Left ventricle myocardium superior (tissue), 1 donor: ENCODE data around the gene MDFIC2. TPM values are rescaled to one million over a fixed set of nuclear protein-coding genes. Genes with fewer than 3 reads are reported as not detected.
"Not testable (repeated sequence)": the region's sequence is repeated elsewhere in the genome, so short reads cannot be mapped to it uniquely, and the experiment has no call there.

Source experiments
- ATAC-seq: fragments of 200-7000 bp; cut with Tn5 transposase; one replicate; pipeline ENCODE4 v1.9.1; 2020; ENCODE audit warnings: mild to moderate bottlenecking, moderate library complexity
- DNase-seq: peaks from one replicate; pipeline ENCODE4 v3.0.0-alpha.2; 2020
- intact Hi-C: fragments of 100-400 bp; cut with micrococcal nuclease; formaldehyde crosslinking; loops from one replicate; pipeline ENCODE4 v1.11.0; 2022
- total RNA-seq: library from RNA; stranded (reverse); fragmentation: NEBNext Ultra II Directional; extraction: Animal tissue kit (Norgen Biotek cat#: 25700); gene quantifications from one replicate; pipeline ENCODE4 v1.2.1, GENCODE V29; 2021
- donor health status: DM: no; HTN: yes; CAD: no; lungs with severe emphysema.

MDFIC2 gene
- total RNA-seq, 1 donor from 2014 or later: not detected

GRCh38 chr3:70272798-70273197, 39.6 kb downstream of the MDFIC2 start:
- ATAC-seq (no peak), DNase-seq (no peak)
- intact Hi-C loops: no loop called here

GRCh38 chr3:70264122-70264780, 48.2 kb downstream of the MDFIC2 start:
- no peak for ATAC-seq
- no peak for DNase-seq
- intact Hi-C loops: no loop called here

DNA sequence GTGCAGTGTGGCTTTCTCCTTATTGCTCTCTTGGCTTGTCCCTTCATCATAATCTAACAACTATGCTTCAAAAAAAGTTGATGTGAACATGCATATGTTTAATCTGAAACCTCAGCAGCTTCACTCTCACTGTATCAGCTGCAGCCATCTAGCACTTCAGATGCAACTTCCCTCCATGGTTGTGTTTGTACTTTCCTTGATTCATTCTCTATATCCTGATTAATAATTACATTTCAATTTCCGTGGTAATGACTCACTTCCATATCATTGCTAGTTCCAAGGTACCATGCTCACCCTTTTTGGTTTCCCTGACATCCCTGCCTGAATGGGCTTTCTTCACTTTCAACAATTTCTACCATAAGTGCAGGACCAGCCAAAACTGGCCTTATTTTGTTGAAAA, 51.2 kb downstream of the MDFIC2 start:
- intact Hi-C loops: no loop called here
- DNase-seq (no peak), ATAC-seq (no peak)

- no peak for DNase-seq
- ATAC-seq: no peak
- intact Hi-C loops: no loop called here
These were observed 55.9 kb downstream of the MDFIC2 start for GRCh38 chr3:70256566-70256965.

DNA sequence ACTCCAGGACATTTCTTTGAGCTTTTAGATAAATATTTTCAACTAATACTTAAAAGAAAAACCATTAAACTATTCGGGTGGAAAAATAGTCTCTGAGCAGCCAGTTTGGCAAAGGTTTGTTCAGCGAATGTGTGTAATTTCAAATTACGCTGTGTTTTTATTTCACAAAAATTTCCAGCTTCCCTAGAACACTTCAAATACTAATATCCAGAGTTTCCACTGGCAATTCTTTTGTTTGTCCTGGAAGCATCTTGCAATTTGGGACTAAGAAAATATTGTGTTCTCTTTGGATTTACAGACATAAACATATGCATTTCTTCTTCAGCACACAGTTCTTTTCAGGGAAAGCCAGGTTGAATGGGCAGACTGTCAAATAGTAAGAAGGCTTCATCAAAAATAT, 61.9 kb downstream of the MDFIC2 start:
- ATAC-seq: no peak
- DNase-seq: no peak
- intact Hi-C loops: no loop called here

GRCh38 chr3:70249509-70250160, 62.8 kb downstream of the MDFIC2 start:
- ATAC-seq: peak; percentile 38

GRCh38 chr3:70248856-70249255, 63.6 kb downstream of the MDFIC2 start:
- DNase-seq: no peak
- intact Hi-C loops: no loop called here
- no peak for ATAC-seq

More at GRCh38 chr3:70249509-70250160, 62.8 kb downstream of the MDFIC2 start:
- intact Hi-C loops: no loop called here
- DNase-seq: no peak

DNA sequence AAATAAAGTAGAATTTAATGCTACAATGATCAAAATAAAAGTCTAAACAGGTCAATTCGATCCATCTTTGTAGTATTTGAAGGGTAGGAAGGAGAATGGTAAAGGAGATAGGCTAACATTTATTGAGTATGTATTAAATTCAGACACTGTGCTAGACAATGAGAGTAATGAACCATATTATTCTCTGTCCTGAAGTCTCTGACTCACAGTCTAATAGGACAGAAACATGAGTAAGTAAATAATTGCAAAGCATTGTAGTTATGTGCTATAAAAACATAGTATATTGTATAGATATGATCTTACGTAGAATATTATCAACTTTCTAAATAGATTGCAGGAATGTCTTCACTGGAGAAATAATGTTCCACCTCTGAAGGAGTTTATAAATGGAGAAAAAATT, 64.5 kb downstream of the MDFIC2 start:
- no peak for ATAC-seq
- intact Hi-C loops: no loop called here
- no peak for DNase-seq

- ATAC-seq (no peak), DNase-seq (no peak)
- intact Hi-C loops: no loop called here
These were observed 66.5 kb downstream of the MDFIC2 start for GRCh38 chr3:70245746-70246525.

DNA sequence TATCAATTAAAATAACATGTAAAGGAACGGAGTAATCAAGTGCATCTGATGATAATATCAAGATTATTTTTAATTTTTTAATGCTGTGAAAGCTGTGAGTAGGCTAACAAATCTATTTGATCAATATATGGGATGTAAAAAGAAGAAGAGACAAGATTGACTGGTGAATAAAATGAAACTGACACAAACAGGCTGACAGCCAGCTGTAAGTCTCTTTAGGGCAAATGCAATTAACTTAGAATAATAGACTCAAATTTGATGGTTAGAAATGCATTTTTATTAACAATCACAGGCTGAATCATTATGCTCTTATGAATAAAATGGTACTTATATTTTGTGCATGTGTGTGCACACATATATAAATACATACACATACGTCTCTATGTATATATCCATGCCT, 68.0 kb downstream of the MDFIC2 start:
- DNase-seq (no peak), ATAC-seq (no peak)
- intact Hi-C loops: no loop called here

GRCh38 chr3:70242297-70242882, 70.0 kb downstream of the MDFIC2 start:
- ATAC-seq (peak; percentile 58), DNase-seq (no peak)
- intact Hi-C loops: no loop called here

GRCh38 chr3:70233812-70234211, 78.6 kb downstream of the MDFIC2 start:
- no peak for ATAC-seq
- intact Hi-C loops: no loop called here

DNA sequence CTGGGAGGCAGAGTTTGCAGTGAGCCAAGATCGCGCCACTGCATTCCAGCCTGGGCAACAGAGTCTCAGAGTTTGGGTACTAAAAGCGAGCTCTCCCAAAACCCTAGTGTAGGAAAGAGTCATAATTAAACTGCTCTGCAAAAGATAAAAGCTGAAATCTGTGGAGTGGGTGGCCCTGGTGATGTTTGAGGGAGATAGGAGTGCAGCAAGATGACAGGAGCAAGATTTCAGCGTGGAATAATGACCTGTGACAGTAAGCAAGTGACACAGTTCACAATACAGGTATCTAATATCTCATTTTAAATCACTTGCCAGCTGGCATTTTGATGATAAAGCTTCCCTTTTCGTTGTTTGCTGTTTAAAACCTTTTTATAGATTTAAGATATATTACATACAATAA, 79.3 kb downstream of the MDFIC2 start:
- intact Hi-C loops: no loop called here
- ATAC-seq (no peak), DNase-seq (no peak)

More at GRCh38 chr3:70233812-70234211, 78.6 kb downstream of the MDFIC2 start:
- no peak for DNase-seq

- intact Hi-C loops: no loop called here
- ATAC-seq (no peak), DNase-seq (no peak)
These were observed 81.2 kb downstream of the MDFIC2 start for GRCh38 chr3:70231266-70231701.

- DNase-seq (no peak), ATAC-seq (no peak)
- intact Hi-C loops: no loop called here
These were observed 85.0 kb downstream of the MDFIC2 start for GRCh38 chr3:70227437-70227836.

GRCh38 chr3:70225146-70225545, 87.3 kb downstream of the MDFIC2 start:
- DNase-seq: no peak
- ATAC-seq: no peak
- intact Hi-C loops: no loop called here

DNA sequence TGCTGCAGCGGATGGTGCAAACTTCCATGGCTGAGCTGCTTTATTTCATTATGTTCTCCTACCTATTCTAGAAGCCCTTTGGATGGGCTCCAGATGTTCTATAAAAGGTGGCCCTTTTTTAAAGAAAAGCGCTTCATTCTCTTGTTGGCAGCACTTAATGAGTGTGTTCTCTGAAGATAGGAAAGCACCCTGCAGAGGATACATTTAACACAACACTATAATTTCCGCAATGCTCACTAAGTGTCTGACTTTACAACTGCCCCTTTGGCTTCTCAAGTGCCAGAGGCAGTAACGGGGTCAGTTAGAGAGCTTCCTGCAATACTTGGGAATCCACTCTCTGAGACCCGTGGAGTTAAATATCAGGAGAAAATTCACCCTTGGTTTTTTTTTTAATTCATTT, 88.1 kb downstream of the MDFIC2 start:
- DNase-seq (no peak), ATAC-seq (no peak)
- intact Hi-C loops: no loop called here

DNA sequence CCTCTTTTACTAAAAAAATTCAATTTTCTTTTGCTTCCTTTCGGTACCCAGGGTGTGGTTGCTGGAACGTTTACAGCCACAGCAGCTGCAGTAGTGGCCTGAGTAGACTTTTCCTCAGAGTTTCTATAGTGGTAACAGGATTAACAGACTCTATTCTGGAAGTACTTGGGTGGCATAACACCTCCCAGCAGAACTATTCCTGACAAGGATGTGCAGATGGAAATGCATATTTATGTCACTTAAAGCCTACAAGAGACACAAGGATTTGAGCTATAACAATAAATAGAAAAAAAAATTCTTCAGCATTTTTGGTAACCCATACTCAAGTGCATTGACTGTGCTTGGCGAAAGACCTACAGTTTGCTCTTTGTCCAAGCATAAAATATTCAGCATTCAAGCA, 94.0 kb downstream of the MDFIC2 start:
- intact Hi-C loops: no loop called here
- no peak for ATAC-seq

DNA sequence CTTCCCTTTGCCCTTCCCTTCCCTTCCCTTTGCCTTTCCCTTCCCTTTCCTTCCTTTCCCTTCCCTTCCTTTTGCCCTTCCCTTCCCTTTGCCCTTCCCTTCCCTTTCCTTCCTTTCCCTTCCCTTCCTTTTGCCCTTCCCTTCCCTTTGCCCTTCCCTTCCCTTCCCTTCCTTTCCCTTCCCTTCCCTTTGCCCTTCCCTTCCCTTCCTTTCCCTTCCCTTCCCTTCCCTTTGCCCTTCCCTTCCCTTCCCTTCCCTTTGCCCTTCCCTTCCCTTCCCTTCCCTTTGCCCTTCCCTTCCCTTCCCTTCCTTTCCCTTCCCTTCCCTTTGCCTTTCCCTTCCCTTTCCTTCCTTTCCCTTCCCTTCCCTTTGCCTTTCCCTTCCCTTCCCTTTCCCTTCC, 101.2 kb downstream of the MDFIC2 start:
- intact Hi-C loops, DNase-seq, ATAC-seq: not testable (repeated sequence)

More for the DNA sequence above, 94.0 kb downstream of the MDFIC2 start:
- DNase-seq: no peak

- intact Hi-C loops: no loop called here
- DNase-seq: no peak
- ATAC-seq: no peak
These were observed 110.5 kb downstream of the MDFIC2 start for GRCh38 chr3:70201975-70202374.
